KG1 (cell line): ENCODE data around the gene APCDD1.

Experiments
- DNase-seq: peaks from one replicate; lab custom pipeline; 2025; lab: John Stamatoyannopoulos, UW

The APCDD1 gene

GRCh38 chr18:10453806-10454680 lies at the start of gene APCDD1:
Gene APCDD1, plus strand, starts transcription at chr18:10454635. Its CDS starts 347 bp downstream, at chr18:10454982.
- no peak for DNase-seq

- no peak for DNase-seq
These were observed 49.4 kb upstream of the APCDD1 start for GRCh38 chr18:10405014-10405493.

- no peak for DNase-seq
These were observed 48.4 kb upstream of the APCDD1 start for GRCh38 chr18:10405816-10406663.

- DNase-seq: no peak
These were observed 46.3 kb upstream of the APCDD1 start for GRCh38 chr18:10408131-10408530.

GRCh38 chr18:10409041-10409440 lies 45.4 kb upstream of the APCDD1 start:
- DNase-seq: no peak

- no peak for DNase-seq
These were observed 43.7 kb upstream of the APCDD1 start for GRCh38 chr18:10410472-10411308.

- DNase-seq: no peak
These were observed 41.5 kb upstream of the APCDD1 start for GRCh38 chr18:10412933-10413332.

GRCh38 chr18:10413722-10414121 lies 40.7 kb upstream of the APCDD1 start:
- no peak for DNase-seq

GRCh38 chr18:10414293-10414842 lies 40.1 kb upstream of the APCDD1 start:
- no peak for DNase-seq

- DNase-seq: no peak
These were observed 38.4 kb upstream of the APCDD1 start for GRCh38 chr18:10416065-10416464.

- DNase-seq: no peak
These were observed 37.2 kb upstream of the APCDD1 start for GRCh38 chr18:10417191-10417590.

GRCh38 chr18:10417664-10418063 lies 36.8 kb upstream of the APCDD1 start:
- no peak for DNase-seq

GRCh38 chr18:10418836-10419235 lies 35.6 kb upstream of the APCDD1 start:
- no peak for DNase-seq

GRCh38 chr18:10419420-10420103 lies 34.9 kb upstream of the APCDD1 start:
- DNase-seq: no peak

- DNase-seq: no peak
These were observed 33.7 kb upstream of the APCDD1 start for GRCh38 chr18:10420561-10421352.

GRCh38 chr18:10421859-10422258 lies 32.6 kb upstream of the APCDD1 start:
- DNase-seq: no peak

GRCh38 chr18:10422731-10423130 lies 31.7 kb upstream of the APCDD1 start:
- DNase-seq: no peak

GRCh38 chr18:10424585-10425307 lies 29.7 kb upstream of the APCDD1 start:
- no peak for DNase-seq

GRCh38 chr18:10430677-10431076 lies 23.8 kb upstream of the APCDD1 start:
- DNase-seq: no peak
